Peyer's patch (tissue), 4 donors: ENCODE results near the gene SLCO3A1.

Experiments used
- CTCF ChIP-seq, 6 experiments: fragments of 450-650 bp in 4 of 6; fragments of 200-600 bp in 2 of 6; sonication (generic) in 1 of 6; IDR thresholded peaks; one replicate each; pipeline ENCODE4 v1.5.1; 2017 to 2019; ENCODE audit warnings: antibody characterized with exemption in 6 of 6, mild to moderate bottlenecking in 3 of 6, moderate library complexity in 1 of 6
- POLR2A ChIP-seq, 2 donors: fragments of 450-650 bp; IDR thresholded peaks; one replicate each; pipeline ENCODE4 v1.5.1; 2017; ENCODE audit warnings: antibody characterized with exemption in 2 of 2, mild to moderate bottlenecking in 2 of 2, moderate library complexity in 2 of 2

- TF ChIP-seq POLR2A (IDR thresholded peaks at IDR 0.05) (no peak), CTCF (IDR thresholded peaks at IDR 0.05) (no peak)
These were observed 128.6 kb downstream of the SLCO3A1 start for GRCh38 chr15:91981821-91982800.
